WTC11 (cell line): ENCODE measurements around the gene PTPRU. TPM values are rescaled to one million over a fixed set of nuclear protein-coding genes. Genes with fewer than 3 reads are reported as not detected.

Experiments
- ATAC-seq: fragments of 200-7000 bp; cut with Tn5 transposase; 2 replicates; pipeline ENCODE4 v1.10.0; 2021; ENCODE audit warnings: mild to moderate bottlenecking, moderate library complexity
- CTCF ChIA-PET: fragments of 300-600 bp; sonication (Branson Sonifier 250); formaldehyde crosslinking; loops from one replicate; lab custom pipeline; 2021; ENCODE audit warnings: antibody characterized with exemption; lab: Charles Lee
- POLR2A ChIA-PET: fragments of 350-600 bp; sonication (Branson Sonifier 250); formaldehyde crosslinking; loops from one replicate; lab custom pipeline; 2021; ENCODE audit warnings: antibody characterized with exemption; lab: Charles Lee
- DNase-seq: peaks from one replicate; pipeline ENCODE4 v3.0.0; 2021; ENCODE audit warnings: low spot score
- H3K27ac Mint-ChIP-seq: 2 replicates; pipeline ENCODE4 v1.8.0; 2021; ENCODE audit warnings: mixed read lengths
- H3K27me3 Mint-ChIP-seq: 2 replicates; pipeline ENCODE4 v1.8.0; 2021; ENCODE audit warnings: low read depth, mild to moderate bottlenecking, moderate library complexity, mixed read lengths
- H3K36me3 Mint-ChIP-seq: 2 replicates; pipeline ENCODE4 v1.8.0; 2021; ENCODE audit warnings: mixed read lengths
- H3K4me1 Mint-ChIP-seq: 2 replicates; pipeline ENCODE4 v1.8.0; 2022; ENCODE audit warnings: mixed read lengths
- H3K4me3 Mint-ChIP-seq: 2 replicates; pipeline ENCODE4 v1.8.0; 2021; ENCODE audit warnings: mild to moderate bottlenecking, moderate library complexity, mixed read lengths
- H3K9me3 Mint-ChIP-seq: 2 replicates; pipeline ENCODE4 v1.8.0; 2021; ENCODE audit warnings: mixed read lengths
- CBFB ChIP-seq: sonication (generic); formaldehyde crosslinking; IDR thresholded peaks from 2 replicates; pipeline ENCODE4 v1.8.1; 2022; ENCODE audit warnings: mild to moderate bottlenecking, low read depth, missing genetic modification reagents
- FOXP1 ChIP-seq: sonication (generic); formaldehyde crosslinking; IDR thresholded peaks from 2 replicates; pipeline ENCODE4 v1.8.0; 2022; ENCODE audit warnings: missing genetic modification reagents, mild to moderate bottlenecking, moderate library complexity, borderline replicate concordance
- GABPB1 ChIP-seq: sonication (generic); formaldehyde crosslinking; IDR thresholded peaks from 2 replicates; pipeline ENCODE4 v1.8.1; 2023; ENCODE audit warnings: mild to moderate bottlenecking, missing genetic modification reagents
- HMGA2 ChIP-seq: fragments of 250-450 bp; sonication (Bioruptor Pico); IDR thresholded peaks from 2 replicates; pipeline ENCODE4 v1.4.0; 2021; ENCODE audit warnings: mild to moderate bottlenecking, moderate library complexity
- NR3C1 ChIP-seq: sonication (generic); formaldehyde crosslinking; conservative IDR thresholded peaks from 2 replicates; pipeline ENCODE4 v1.8.1; 2023; ENCODE audit warnings: low read depth, mild to moderate bottlenecking, missing genetic modification reagents
- RELA ChIP-seq: sonication (generic); formaldehyde crosslinking; IDR thresholded peaks from 2 replicates; pipeline ENCODE4 v1.8.1; 2022; ENCODE audit warnings: missing genetic modification reagents, mild to moderate bottlenecking, borderline replicate concordance
- SOX15 ChIP-seq: fragments of 250-450 bp; sonication (Bioruptor Pico); IDR thresholded peaks from 2 replicates; pipeline ENCODE4 v1.9.0; 2021; ENCODE audit warnings: mild to moderate bottlenecking
- SP1 ChIP-seq: sonication (generic); formaldehyde crosslinking; conservative IDR thresholded peaks from 2 replicates; pipeline ENCODE4 v1.8.1; 2022; ENCODE audit warnings: missing genetic modification reagents
- ZNF263 ChIP-seq: sonication (generic); formaldehyde crosslinking; IDR thresholded peaks from 2 replicates; pipeline ENCODE4 v1.8.1; 2022; ENCODE audit warnings: low read depth, mild to moderate bottlenecking, moderate library complexity, missing genetic modification reagents
- ZNF416 ChIP-seq: fragments of 250-450 bp; sonication (Bioruptor Pico); IDR thresholded peaks from 2 replicates; pipeline ENCODE4 v1.9.0; 2021; ENCODE audit warnings: mild to moderate bottlenecking, inconsistent platforms
- ZNF671 ChIP-seq: fragments of 250-450 bp; sonication (Bioruptor Pico); IDR thresholded peaks from 2 replicates; pipeline ENCODE4 v1.8.0; 2021; ENCODE audit warnings: mild to moderate bottlenecking
- total RNA-seq: library from RNA; stranded (reverse); gene quantifications from 3 replicates; pipeline ENCODE4 v1.2.3, GENCODE V29; 2021
- TF ChIP-seq, protein P1 (sequence below): fragments of 250-450 bp; sonication (Bioruptor Pico); IDR thresholded peaks from 2 replicates; pipeline ENCODE4 v1.8.0; 2021; ENCODE audit warnings: mild to moderate bottlenecking
- TF ChIP-seq, protein P2 (sequence below): fragments of 200-600 bp; IDR thresholded peaks from 2 replicates; pipeline ENCODE4 v1.8.0; 2022; ENCODE audit warnings: antibody characterized with exemption
- TF ChIP-seq, protein P3 (sequence below): fragments of 250-450 bp; sonication (Bioruptor Pico); IDR thresholded peaks from 2 replicates; pipeline ENCODE4 v1.9.0; 2021; ENCODE audit warnings: mild to moderate bottlenecking
- TF ChIP-seq, protein P4 (sequence below): sonication (generic); formaldehyde crosslinking; IDR thresholded peaks from 2 replicates; pipeline ENCODE4 v1.8.1; 2022; ENCODE audit warnings: low read depth, mild to moderate bottlenecking, moderate library complexity, missing genetic modification reagents, borderline replicate concordance
- TF ChIP-seq, protein P5 (sequence below): sonication (generic); formaldehyde crosslinking; IDR thresholded peaks from 2 replicates; pipeline ENCODE4 v1.8.1; 2023; ENCODE audit warnings: mild to moderate bottlenecking, missing genetic modification reagents, moderate library complexity
- TF ChIP-seq, protein P6 (sequence below): sonication (generic); formaldehyde crosslinking; IDR thresholded peaks from 2 replicates; pipeline ENCODE4 v1.8.0; 2022; ENCODE audit warnings: mild to moderate bottlenecking, missing genetic modification reagents
- TF ChIP-seq, protein P7 (sequence below): sonication (generic); formaldehyde crosslinking; IDR thresholded peaks from 2 replicates; pipeline ENCODE4 v1.8.1; 2023; ENCODE audit warnings: mild to moderate bottlenecking, missing genetic modification reagents, borderline replicate concordance
- TF ChIP-seq, protein P8 (sequence below): sonication (generic); formaldehyde crosslinking; IDR thresholded peaks from 2 replicates; pipeline ENCODE4 v1.8.1; 2022; ENCODE audit warnings: mild to moderate bottlenecking, missing genetic modification reagents, moderate library complexity, borderline replicate concordance
- TF ChIP-seq, protein P9 (sequence below): sonication (generic); formaldehyde crosslinking; IDR thresholded peaks from 2 replicates; pipeline ENCODE4 v1.8.1; 2023; ENCODE audit warnings: mild to moderate bottlenecking, missing genetic modification reagents

Gene PTPRU
- total RNA-seq, 1 experiment from 2014 or later = 75.4 TPM

DNA sequence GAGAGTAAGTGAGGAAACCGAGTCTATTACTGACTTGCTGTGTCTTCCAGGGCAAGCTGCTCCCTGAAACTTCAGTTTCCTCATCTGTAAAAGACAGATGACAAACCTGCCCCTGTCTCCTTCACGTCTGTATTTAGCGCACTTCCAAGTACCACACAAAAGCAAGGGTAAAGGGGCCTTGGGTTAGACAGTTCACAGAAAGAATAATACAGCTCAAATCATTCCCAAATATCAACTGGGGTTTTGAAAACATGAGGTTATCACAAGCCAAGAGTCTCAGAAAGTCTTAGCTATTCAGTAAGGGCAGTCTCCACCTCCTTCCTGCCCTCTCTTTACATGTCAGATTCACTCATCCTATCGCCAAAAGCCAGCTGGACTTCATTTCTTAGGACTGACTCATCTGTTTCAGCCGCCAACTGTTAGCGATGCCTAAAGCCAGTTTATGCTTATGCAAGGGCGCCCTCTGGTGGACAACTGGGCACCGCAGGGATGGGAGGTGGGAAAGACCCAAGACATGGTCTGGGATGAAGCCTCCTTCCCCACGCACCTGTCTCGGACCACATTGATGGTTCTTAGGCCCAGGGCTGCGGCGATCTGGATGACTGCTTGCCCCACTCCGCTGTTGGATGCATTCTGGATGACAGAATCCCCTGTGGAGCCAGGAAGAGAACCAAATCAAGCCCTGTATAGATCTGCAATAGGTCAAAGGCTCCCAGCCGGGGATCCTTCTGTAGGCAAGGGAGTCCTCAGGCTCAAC is 33.6 kb upstream of the PTPRU start (continued):
- TF ChIP-seq, protein P1, sequence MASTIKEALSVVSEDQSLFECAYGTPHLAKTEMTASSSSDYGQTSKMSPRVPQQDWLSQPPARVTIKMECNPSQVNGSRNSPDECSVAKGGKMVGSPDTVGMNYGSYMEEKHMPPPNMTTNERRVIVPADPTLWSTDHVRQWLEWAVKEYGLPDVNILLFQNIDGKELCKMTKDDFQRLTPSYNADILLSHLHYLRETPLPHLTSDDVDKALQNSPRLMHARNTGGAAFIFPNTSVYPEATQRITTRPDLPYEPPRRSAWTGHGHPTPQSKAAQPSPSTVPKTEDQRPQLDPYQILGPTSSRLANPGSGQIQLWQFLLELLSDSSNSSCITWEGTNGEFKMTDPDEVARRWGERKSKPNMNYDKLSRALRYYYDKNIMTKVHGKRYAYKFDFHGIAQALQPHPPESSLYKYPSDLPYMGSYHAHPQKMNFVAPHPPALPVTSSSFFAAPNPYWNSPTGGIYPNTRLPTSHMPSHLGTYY = no peak
- TF ChIP-seq, protein P2, sequence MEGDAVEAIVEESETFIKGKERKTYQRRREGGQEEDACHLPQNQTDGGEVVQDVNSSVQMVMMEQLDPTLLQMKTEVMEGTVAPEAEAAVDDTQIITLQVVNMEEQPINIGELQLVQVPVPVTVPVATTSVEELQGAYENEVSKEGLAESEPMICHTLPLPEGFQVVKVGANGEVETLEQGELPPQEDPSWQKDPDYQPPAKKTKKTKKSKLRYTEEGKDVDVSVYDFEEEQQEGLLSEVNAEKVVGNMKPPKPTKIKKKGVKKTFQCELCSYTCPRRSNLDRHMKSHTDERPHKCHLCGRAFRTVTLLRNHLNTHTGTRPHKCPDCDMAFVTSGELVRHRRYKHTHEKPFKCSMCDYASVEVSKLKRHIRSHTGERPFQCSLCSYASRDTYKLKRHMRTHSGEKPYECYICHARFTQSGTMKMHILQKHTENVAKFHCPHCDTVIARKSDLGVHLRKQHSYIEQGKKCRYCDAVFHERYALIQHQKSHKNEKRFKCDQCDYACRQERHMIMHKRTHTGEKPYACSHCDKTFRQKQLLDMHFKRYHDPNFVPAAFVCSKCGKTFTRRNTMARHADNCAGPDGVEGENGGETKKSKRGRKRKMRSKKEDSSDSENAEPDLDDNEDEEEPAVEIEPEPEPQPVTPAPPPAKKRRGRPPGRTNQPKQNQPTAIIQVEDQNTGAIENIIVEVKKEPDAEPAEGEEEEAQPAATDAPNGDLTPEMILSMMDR = peak; percentile 95
- TF ChIP-seq, protein P3, sequence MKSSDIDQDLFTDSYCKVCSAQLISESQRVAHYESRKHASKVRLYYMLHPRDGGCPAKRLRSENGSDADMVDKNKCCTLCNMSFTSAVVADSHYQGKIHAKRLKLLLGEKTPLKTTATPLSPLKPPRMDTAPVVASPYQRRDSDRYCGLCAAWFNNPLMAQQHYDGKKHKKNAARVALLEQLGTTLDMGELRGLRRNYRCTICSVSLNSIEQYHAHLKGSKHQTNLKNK = no peak
- TF ChIP-seq ZNF416 (CRISPR knock-in tag) (no peak), NR3C1 (CRISPR knock-in tag) (no peak), SOX15 (CRISPR knock-in tag) (no peak), ZNF263 (CRISPR knock-in tag) (no peak), GABPB1 (no peak), HMGA2 (CRISPR knock-in tag) (no peak), SP1 (peak; percentile 43; the same call in 1 of the 2 replicates)
- TF ChIP-seq, protein P4, sequence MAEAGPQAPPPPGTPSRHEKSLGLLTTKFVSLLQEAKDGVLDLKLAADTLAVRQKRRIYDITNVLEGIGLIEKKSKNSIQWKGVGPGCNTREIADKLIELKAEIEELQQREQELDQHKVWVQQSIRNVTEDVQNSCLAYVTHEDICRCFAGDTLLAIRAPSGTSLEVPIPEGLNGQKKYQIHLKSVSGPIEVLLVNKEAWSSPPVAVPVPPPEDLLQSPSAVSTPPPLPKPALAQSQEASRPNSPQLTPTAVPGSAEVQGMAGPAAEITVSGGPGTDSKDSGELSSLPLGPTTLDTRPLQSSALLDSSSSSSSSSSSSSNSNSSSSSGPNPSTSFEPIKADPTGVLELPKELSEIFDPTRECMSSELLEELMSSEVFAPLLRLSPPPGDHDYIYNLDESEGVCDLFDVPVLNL (CRISPR knock-in tag) = no peak

DNA sequence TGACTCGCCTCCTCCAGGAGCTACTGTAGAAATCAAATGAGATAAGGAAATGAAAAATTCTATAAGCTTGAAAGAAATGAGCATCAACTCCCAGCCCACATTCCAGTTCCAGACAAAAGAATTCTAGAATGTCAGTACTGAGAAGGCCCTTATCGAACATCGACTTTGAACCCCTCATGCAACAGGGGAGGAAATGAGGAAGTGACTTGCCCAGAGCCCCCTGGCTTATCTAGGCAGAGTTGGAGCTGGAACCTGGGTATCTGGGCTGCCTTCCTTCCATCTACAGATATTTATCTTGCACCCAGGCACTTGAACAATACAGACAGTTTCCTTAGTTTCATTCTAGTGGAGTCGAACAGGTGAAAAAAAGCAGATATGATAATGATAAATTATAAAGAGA is 27.9 kb upstream of the PTPRU start:
- POLR2A ChIA-PET = no interaction called here
- Mint-ChIP-seq H3K4me3 (no peak overlapping the region), H3K9me3 (no peaks in the 10 kb centered on the region), H3K4me1 (no peaks in the 10 kb centered on the region), H3K27me3 (no peaks in the 10 kb centered on the region), H3K36me3 (peaks cover 29% of the 10 kb centered on the region), H3K27ac (no peak overlapping the region)
- DNase-seq (no peak), ATAC-seq (no peak)
- CTCF ChIA-PET = interaction anchor here (1.5 kb wide), 1 partner anchor 331 kb away, joined by 3 read pairs; no protein-coding TSS in a partner anchor
- TF ChIP-seq, protein P5, sequence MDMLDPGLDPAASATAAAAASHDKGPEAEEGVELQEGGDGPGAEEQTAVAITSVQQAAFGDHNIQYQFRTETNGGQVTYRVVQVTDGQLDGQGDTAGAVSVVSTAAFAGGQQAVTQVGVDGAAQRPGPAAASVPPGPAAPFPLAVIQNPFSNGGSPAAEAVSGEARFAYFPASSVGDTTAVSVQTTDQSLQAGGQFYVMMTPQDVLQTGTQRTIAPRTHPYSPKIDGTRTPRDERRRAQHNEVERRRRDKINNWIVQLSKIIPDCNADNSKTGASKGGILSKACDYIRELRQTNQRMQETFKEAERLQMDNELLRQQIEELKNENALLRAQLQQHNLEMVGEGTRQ = no peak
- TF ChIP-seq ZNF671 (CRISPR knock-in tag) = no peak
- TF ChIP-seq, protein P6, sequence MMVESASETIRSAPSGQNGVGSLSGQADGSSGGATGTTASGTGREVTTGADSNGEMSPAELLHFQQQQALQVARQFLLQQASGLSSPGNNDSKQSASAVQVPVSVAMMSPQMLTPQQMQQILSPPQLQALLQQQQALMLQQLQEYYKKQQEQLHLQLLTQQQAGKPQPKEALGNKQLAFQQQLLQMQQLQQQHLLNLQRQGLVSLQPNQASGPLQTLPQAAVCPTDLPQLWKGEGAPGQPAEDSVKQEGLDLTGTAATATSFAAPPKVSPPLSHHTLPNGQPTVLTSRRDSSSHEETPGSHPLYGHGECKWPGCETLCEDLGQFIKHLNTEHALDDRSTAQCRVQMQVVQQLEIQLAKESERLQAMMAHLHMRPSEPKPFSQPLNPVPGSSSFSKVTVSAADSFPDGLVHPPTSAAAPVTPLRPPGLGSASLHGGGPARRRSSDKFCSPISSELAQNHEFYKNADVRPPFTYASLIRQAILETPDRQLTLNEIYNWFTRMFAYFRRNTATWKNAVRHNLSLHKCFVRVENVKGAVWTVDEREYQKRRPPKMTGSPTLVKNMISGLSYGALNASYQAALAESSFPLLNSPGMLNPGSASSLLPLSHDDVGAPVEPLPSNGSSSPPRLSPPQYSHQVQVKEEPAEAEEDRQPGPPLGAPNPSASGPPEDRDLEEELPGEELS = no peak
- no peak for TF ChIP-seq ZNF416 (CRISPR knock-in tag)
- TF ChIP-seq RELA (CRISPR knock-in tag) = no peak
- TF ChIP-seq, protein P7, sequence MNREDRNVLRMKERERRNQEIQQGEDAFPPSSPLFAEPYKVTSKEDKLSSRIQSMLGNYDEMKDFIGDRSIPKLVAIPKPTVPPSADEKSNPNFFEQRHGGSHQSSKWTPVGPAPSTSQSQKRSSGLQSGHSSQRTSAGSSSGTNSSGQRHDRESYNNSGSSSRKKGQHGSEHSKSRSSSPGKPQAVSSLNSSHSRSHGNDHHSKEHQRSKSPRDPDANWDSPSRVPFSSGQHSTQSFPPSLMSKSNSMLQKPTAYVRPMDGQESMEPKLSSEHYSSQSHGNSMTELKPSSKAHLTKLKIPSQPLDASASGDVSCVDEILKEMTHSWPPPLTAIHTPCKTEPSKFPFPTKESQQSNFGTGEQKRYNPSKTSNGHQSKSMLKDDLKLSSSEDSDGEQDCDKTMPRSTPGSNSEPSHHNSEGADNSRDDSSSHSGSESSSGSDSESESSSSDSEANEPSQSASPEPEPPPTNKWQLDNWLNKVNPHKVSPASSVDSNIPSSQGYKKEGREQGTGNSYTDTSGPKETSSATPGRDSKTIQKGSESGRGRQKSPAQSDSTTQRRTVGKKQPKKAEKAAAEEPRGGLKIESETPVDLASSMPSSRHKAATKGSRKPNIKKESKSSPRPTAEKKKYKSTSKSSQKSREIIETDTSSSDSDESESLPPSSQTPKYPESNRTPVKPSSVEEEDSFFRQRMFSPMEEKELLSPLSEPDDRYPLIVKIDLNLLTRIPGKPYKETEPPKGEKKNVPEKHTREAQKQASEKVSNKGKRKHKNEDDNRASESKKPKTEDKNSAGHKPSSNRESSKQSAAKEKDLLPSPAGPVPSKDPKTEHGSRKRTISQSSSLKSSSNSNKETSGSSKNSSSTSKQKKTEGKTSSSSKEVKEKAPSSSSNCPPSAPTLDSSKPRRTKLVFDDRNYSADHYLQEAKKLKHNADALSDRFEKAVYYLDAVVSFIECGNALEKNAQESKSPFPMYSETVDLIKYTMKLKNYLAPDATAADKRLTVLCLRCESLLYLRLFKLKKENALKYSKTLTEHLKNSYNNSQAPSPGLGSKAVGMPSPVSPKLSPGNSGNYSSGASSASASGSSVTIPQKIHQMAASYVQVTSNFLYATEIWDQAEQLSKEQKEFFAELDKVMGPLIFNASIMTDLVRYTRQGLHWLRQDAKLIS (CRISPR knock-in tag) = no peak
- no peak for TF ChIP-seq FOXP1
- TF ChIP-seq, protein P8, sequence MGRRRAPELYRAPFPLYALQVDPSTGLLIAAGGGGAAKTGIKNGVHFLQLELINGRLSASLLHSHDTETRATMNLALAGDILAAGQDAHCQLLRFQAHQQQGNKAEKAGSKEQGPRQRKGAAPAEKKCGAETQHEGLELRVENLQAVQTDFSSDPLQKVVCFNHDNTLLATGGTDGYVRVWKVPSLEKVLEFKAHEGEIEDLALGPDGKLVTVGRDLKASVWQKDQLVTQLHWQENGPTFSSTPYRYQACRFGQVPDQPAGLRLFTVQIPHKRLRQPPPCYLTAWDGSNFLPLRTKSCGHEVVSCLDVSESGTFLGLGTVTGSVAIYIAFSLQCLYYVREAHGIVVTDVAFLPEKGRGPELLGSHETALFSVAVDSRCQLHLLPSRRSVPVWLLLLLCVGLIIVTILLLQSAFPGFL (CRISPR knock-in tag) = no peak
- TF ChIP-seq SOX15 (CRISPR knock-in tag) = no peak
- TF ChIP-seq, protein P9, sequence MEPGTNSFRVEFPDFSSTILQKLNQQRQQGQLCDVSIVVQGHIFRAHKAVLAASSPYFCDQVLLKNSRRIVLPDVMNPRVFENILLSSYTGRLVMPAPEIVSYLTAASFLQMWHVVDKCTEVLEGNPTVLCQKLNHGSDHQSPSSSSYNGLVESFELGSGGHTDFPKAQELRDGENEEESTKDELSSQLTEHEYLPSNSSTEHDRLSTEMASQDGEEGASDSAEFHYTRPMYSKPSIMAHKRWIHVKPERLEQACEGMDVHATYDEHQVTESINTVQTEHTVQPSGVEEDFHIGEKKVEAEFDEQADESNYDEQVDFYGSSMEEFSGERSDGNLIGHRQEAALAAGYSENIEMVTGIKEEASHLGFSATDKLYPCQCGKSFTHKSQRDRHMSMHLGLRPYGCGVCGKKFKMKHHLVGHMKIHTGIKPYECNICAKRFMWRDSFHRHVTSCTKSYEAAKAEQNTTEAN = no peak
- TF ChIP-seq CBFB (CRISPR knock-in tag) = no peak
